Neuron (in vitro differentiated cells): ENCODE measurements around the gene PGS1.
A peak's percentile ranks its signal among the peaks of the same experiment; 100 is the strongest.

Experiments
- H2AFZ ChIP-seq: one replicate; pipeline ENCODE4 v1.6.1; 2013; ENCODE audit warnings: low read depth, mild to moderate bottlenecking, inconsistent platforms, low read length, moderate library complexity
- H3K27me3 ChIP-seq: one replicate; pipeline ENCODE4 v1.6.1; 2013; ENCODE audit warnings: low read length; ENCODE audit not compliant: insufficient read depth
- H3K36me3 ChIP-seq: one replicate; pipeline ENCODE4 v1.6.1; 2013; ENCODE audit warnings: low read length; ENCODE audit not compliant: insufficient read depth
- H3K4me1 ChIP-seq: one replicate; pipeline ENCODE4 v1.6.1; 2013; ENCODE audit warnings: low read length; ENCODE audit not compliant: insufficient read depth
- H3K4me3 ChIP-seq: 2 replicates; pipeline ENCODE4 v1.5.1; 2013; ENCODE audit warnings: mild to moderate bottlenecking, low read length, moderate library complexity
- H3K9me3 ChIP-seq: one replicate; pipeline ENCODE4 v1.6.1; 2013; ENCODE audit warnings: low read length

PGS1 gene

GRCh38 chr17:78362671-78363070 lies 15.8 kb upstream of the PGS1 start:
- Histone ChIP-seq H3K36me3 (peaks cover 13% of the 10 kb centered on the region), H2AFZ (no peak overlapping the region), H3K9me3 (no peaks in the 10 kb centered on the region), H3K27me3 (no peaks in the 10 kb centered on the region), H3K4me1 (peaks cover 56% of the 10 kb centered on the region), H3K4me3 (no peak overlapping the region)

- H3K4me3 ChIP-seq = peak overlapping the region; percentile 1
- H3K9me3 ChIP-seq = no peaks in the 10 kb centered on the region
- H3K36me3 ChIP-seq = no peaks in the 10 kb centered on the region
- H3K4me1 ChIP-seq = peaks cover 64% of the 10 kb centered on the region
- no peaks in the 10 kb centered on the region for H3K27me3 ChIP-seq
- H2AFZ ChIP-seq = no peak overlapping the region
Observed at GRCh38 chr17:78364436-78365281, 13.8 kb upstream of the PGS1 start.

- H3K4me3 ChIP-seq = peak overlapping the region; percentile 17
- no peaks in the 10 kb centered on the region for H3K36me3 ChIP-seq
- H2AFZ ChIP-seq = no peak overlapping the region
- H3K9me3 ChIP-seq = no peaks in the 10 kb centered on the region
- peaks cover 72% of the 10 kb centered on the region for H3K4me1 ChIP-seq
- no peaks in the 10 kb centered on the region for H3K27me3 ChIP-seq
Observed at GRCh38 chr17:78365561-78366108, 12.8 kb upstream of the PGS1 start.

- Histone ChIP-seq H2AFZ (no peak overlapping the region), H3K4me3 (peak overlapping the region; percentile 17), H3K9me3 (no peaks in the 10 kb centered on the region), H3K36me3 (no peaks in the 10 kb centered on the region), H3K27me3 (no peaks in the 10 kb centered on the region), H3K4me1 (peaks cover 67% of the 10 kb centered on the region)
Observed at GRCh38 chr17:78366109-78366848, 12.2 kb upstream of the PGS1 start.

GRCh38 chr17:78367193-78367592 lies 11.3 kb upstream of the PGS1 start:
- peaks cover 63% of the 10 kb centered on the region for H3K4me1 ChIP-seq
- no peak overlapping the region for H2AFZ ChIP-seq
- H3K4me3 ChIP-seq = no peak overlapping the region

GRCh38 chr17:78368348-78368747 lies 10.1 kb upstream of the PGS1 start:
- H3K36me3 ChIP-seq = no peaks in the 10 kb centered on the region
- no peak overlapping the region for H2AFZ ChIP-seq
- H3K4me1 ChIP-seq = peaks cover 60% of the 10 kb centered on the region
- no peaks in the 10 kb centered on the region for H3K9me3 ChIP-seq
- no peaks in the 10 kb centered on the region for H3K27me3 ChIP-seq
- no peak overlapping the region for H3K4me3 ChIP-seq

More at GRCh38 chr17:78367193-78367592, 11.3 kb upstream of the PGS1 start:
- Histone ChIP-seq H3K36me3 (no peaks in the 10 kb centered on the region), H3K27me3 (no peaks in the 10 kb centered on the region), H3K9me3 (no peaks in the 10 kb centered on the region)

- Histone ChIP-seq H3K4me3 (no peak overlapping the region), H3K4me1 (peaks cover 62% of the 10 kb centered on the region), H2AFZ (no peak overlapping the region), H3K27me3 (no peaks in the 10 kb centered on the region), H3K9me3 (no peaks in the 10 kb centered on the region), H3K36me3 (no peaks in the 10 kb centered on the region)
Observed at GRCh38 chr17:78368854-78369495, 9.5 kb upstream of the PGS1 start.

- H2AFZ ChIP-seq = no peak overlapping the region
- H3K9me3 ChIP-seq = no peaks in the 10 kb centered on the region
- H3K27me3 ChIP-seq = no peaks in the 10 kb centered on the region
- peaks cover 62% of the 10 kb centered on the region for H3K4me1 ChIP-seq
- no peaks in the 10 kb centered on the region for H3K36me3 ChIP-seq
- no peak overlapping the region for H3K4me3 ChIP-seq
Observed at GRCh38 chr17:78369791-78370381, 8.6 kb upstream of the PGS1 start.

GRCh38 chr17:78371056-78371455 lies 7.4 kb upstream of the PGS1 start:
- Histone ChIP-seq H3K27me3 (no peaks in the 10 kb centered on the region), H3K4me3 (no peak overlapping the region), H3K4me1 (peaks cover 59% of the 10 kb centered on the region), H2AFZ (no peak overlapping the region), H3K9me3 (no peaks in the 10 kb centered on the region), H3K36me3 (no peaks in the 10 kb centered on the region)

GRCh38 chr17:78372841-78373240 lies 5.6 kb upstream of the PGS1 start:
- Histone ChIP-seq H3K4me1 (peaks cover 43% of the 10 kb centered on the region), H3K9me3 (no peaks in the 10 kb centered on the region), H3K36me3 (no peaks in the 10 kb centered on the region), H3K27me3 (no peaks in the 10 kb centered on the region), H2AFZ (no peak overlapping the region), H3K4me3 (no peak overlapping the region)

GRCh38 chr17:78374189-78374588 lies 4.3 kb upstream of the PGS1 start:
- Histone ChIP-seq H3K36me3 (no peaks in the 10 kb centered on the region), H2AFZ (peak overlapping the region; percentile 10), H3K4me3 (no peak overlapping the region), H3K4me1 (peaks cover 43% of the 10 kb centered on the region), H3K27me3 (no peaks in the 10 kb centered on the region), H3K9me3 (no peaks in the 10 kb centered on the region)

- H2AFZ ChIP-seq = peak overlapping the region; percentile 10
- H3K27me3 ChIP-seq = no peaks in the 10 kb centered on the region
- H3K4me1 ChIP-seq = peaks cover 44% of the 10 kb centered on the region
- no peak overlapping the region for H3K4me3 ChIP-seq
- no peaks in the 10 kb centered on the region for H3K9me3 ChIP-seq
- no peaks in the 10 kb centered on the region for H3K36me3 ChIP-seq
Observed at GRCh38 chr17:78374631-78375274, 3.7 kb upstream of the PGS1 start.
